Right renal cortex interstitium (tissue), 3 donors: Measurements from ENCODE around the gene NCAM1. TPM values are rescaled to one million over a fixed set of nuclear protein-coding genes. Genes with fewer than 3 reads are reported as not detected.
A peak's percentile ranks its signal among the peaks of the same experiment; 100 is the strongest.

Experiments
- DNase-seq, 3 donors: peaks; one replicate each; pipeline ENCODE4 v3.0.0-alpha.2; 2013; ENCODE audit warnings: low read depth in 3 of 3, low spot score in 2 of 3
- polyA plus RNA-seq, 3 donors: library from polyadenylated mRNA; unstranded; fragments of 120-200 nt; gene quantifications; one replicate each; pipeline ENCODE4 v1.2.1, GENCODE V29; 2013; ENCODE audit not compliant: insufficient read length in 3 of 3

Gene NCAM1
- polyA plus RNA-seq, 3 donors, result 69.3 to 84.4 (median 72.5) TPM

- no peak for DNase-seq
Observed at GRCh38 chr11:112967082-112967481, 5.9 kb downstream of the NCAM1 start.

GRCh38 chr11:112968941-112969713, 7.9 kb downstream of the NCAM1 start:
- no peak for DNase-seq

DNA sequence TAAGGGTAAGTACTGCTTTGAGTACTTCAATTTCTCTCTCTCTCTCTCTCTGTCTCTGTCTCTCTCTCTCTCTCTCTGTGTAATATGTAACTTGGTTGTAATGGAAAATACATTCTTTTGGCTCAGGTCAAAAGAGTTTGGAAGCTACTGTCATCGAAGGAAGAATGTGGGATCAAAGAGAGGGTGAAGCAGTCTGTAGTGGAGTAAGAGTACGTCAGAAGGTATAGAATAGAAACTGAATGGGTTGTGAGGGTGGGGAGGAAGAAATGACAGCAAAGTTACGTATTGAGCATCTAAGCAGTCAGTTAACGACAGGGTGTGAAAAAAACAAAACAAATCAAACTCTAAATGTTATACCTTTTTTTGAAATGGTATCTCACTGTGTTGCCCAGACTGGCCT, 10.0 kb downstream of the NCAM1 start:
- no peak for DNase-seq

DNA sequence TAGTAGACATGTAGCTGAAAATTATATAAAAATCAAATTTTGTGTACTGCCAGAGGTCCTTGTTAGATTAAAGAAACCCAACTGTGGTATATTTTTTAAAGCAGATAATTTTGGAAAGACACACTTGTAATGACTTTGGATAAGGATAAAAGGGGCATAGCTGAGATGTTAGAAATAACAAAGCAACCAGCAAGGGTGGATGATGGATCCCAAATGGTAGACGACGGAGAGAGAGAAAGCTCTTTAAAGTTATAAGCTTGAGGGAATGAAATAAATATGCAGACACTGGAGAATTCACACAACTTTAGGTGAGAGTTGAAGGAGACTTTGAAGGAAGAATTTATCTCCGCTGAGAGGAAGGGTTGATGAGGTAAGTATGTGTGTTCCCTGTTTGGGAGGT, 10.6 kb downstream of the NCAM1 start:
- no peak for DNase-seq

DNA sequence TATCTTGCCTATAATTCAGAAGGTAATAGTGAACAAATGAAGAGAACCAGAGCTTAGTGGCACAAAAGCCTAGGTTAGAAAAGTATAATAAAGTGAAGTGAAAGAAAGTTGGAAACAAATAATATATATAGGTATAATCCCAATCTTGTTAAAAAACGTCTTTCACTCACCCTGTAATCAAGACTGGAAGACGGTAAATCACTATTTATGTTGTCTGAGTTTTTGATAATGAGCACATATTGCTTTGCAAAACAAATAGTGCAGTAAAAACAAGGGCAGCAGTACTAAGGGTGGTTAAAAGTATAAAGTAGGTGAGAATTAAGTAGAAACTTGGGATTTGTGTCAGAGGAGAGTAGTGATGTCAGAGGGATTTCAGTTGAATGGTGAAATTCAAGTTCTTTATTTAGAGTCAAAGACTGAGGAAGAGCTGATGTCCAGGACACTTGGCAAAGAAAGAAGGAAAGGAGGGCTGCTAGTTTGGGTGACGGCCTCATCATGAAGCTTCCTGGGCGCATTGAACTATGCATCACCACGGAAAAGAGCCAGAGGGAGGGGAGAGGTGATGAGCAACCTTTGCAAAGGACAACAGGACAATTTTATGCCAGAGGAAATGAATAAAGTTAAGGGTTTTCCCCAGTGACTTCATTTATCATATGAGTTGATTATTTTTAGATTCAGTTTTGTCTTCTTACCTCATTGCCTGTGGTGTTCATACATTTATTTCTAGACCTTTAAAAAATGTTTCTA, 11.4 kb downstream of the NCAM1 start:
- DNase-seq, result no peak

GRCh38 chr11:112975051-112975450, 13.8 kb downstream of the NCAM1 start:
- no peak for DNase-seq

- DNase-seq, result no peak
Observed at GRCh38 chr11:112975493-112975892, 14.3 kb downstream of the NCAM1 start.

GRCh38 chr11:112977755-112978154, 16.5 kb downstream of the NCAM1 start:
- no peak for DNase-seq

- DNase-seq, result no peak
Observed at GRCh38 chr11:112983887-112984286, 22.7 kb downstream of the NCAM1 start.

GRCh38 chr11:112989198-112989597, 28.0 kb downstream of the NCAM1 start:
- DNase-seq, result no peak

DNA sequence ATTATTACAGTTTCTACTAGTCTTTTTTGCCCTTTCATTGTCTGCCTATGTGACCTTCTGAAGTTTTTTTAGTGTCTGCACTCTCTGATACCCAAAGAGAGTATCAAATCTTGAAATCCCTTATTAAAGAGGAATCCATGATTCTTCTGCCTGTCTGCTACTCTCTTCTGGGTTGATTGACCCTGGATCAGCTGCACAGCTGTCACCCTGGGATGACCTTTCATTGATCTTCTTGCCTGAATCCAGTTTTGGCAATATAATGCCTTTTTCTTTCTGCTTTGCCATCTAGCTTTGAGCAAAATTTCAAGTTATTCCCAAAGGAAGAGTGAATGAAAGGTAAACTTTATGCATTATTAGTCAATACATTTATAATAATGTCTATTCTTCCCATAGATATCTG, 32.6 kb downstream of the NCAM1 start:
- DNase-seq, result no peak

GRCh38 chr11:112995423-112996090, 34.3 kb downstream of the NCAM1 start:
- DNase-seq, result no peak

- DNase-seq, result peak in 1 of 3 donors; percentile 40
Observed at GRCh38 chr11:112996994-112997393, 35.8 kb downstream of the NCAM1 start.

GRCh38 chr11:112997857-112998466, 36.7 kb downstream of the NCAM1 start:
- no peak for DNase-seq

- no peak for DNase-seq
Observed at GRCh38 chr11:112999520-112999919, 38.3 kb downstream of the NCAM1 start.

DNA sequence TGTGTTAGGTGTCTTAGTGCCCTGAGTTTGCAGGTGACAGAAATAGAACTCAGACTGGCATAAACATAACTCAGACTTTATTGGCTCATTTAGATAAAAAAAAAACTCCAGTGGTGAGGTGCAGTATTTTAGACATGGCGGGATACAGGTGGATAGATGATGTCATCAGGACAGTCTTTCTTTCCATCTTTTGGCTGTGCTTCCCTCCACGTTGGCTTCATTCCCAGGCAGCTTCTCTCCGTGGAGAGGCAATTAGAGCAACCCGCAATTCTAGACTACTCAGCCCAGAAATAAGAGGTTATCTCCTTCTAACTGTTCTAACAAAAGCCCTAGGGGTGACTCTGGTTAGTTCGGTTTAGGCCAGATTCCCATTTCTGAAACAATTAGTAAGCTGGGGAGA, 40.5 kb downstream of the NCAM1 start:
- no peak for DNase-seq

GRCh38 chr11:113006896-113007445, 45.8 kb downstream of the NCAM1 start:
- no peak for DNase-seq

DNA sequence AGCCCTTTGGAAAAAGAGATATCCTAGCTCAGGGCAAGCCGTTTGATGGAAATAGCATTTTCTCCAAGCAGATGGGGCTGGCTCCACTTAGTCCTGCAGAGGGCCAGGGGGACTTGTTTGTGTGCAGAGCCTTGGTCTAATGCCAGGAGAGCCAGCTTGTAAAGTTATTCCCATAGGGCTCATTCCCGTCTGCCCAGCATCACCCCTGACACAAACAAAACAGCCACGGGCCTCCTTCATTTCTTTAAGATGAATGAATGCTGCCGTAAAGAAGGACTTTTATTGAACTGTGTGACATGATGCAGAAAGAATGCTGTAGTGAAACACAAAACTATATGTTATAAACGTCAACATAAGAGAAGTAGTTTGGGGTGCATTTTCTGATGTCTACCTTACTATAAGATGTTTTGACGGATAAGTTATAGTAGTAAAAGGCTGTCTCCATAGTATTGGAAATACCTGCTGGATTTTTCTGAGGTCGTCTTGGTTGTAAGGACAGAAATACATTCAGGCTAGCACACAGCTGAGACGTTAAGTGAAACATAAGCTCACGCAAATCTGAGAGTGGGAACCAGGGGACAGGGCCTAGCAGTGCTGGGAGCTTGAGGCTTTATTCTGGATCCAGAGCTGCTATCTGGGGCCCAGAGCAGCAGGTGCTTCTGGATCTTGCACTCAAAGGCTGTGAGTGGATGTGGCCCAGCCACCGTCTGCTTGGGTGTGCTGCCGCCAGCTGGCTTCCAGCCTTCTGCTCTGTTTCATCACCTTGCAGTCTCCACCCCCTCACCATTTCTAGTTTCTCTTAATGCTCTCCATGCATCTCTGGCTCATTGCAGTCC, 53.3 kb downstream of the NCAM1 start:
- DNase-seq, result no peak

GRCh38 chr11:113015098-113015455, 53.9 kb downstream of the NCAM1 start:
- DNase-seq, result no peak

- DNase-seq, result no peak
Observed at GRCh38 chr11:113016905-113017304, 55.7 kb downstream of the NCAM1 start.
